Activated CD4-positive, alpha-beta T cell treated with anti-CD3 and anti-CD28 coated beads, Interleukin-2, amount 50 U/mL, for 16 hours (primary cell): Measurements from ENCODE around the gene WWOX.
"Not testable (repeated sequence)": the region's sequence is repeated elsewhere in the genome, so short reads cannot be mapped to it uniquely, and the experiment has no call there.

Experiments
- DNase-seq: peaks from one replicate; pipeline ENCODE4 v3.0.0-alpha.2; 2020

Gene WWOX

GRCh38 chr16:78506367-78507193 lies 407.1 kb downstream of the WWOX start:
- DNase-seq: no peak

- no peak for DNase-seq
These were observed 408.1 kb downstream of the WWOX start for GRCh38 chr16:78507576-78507975.

- DNase-seq: peak; percentile 8
These were observed 410.5 kb downstream of the WWOX start for GRCh38 chr16:78509965-78510364.

GRCh38 chr16:78510496-78510895 lies 411.0 kb downstream of the WWOX start:
- DNase-seq: no peak

GRCh38 chr16:78513838-78514237 lies 414.4 kb downstream of the WWOX start:
- DNase-seq: no peak

- not testable (repeated sequence) for DNase-seq
These were observed 415.4 kb downstream of the WWOX start for GRCh38 chr16:78514888-78515287.

- no peak for DNase-seq
These were observed 416.0 kb downstream of the WWOX start for GRCh38 chr16:78515421-78515820.

GRCh38 chr16:78516006-78516736 lies 416.7 kb downstream of the WWOX start:
- no peak for DNase-seq

- DNase-seq: no peak
These were observed 420.4 kb downstream of the WWOX start for GRCh38 chr16:78519896-78520295.

- no peak for DNase-seq
These were observed 421.0 kb downstream of the WWOX start for GRCh38 chr16:78520470-78520869.

GRCh38 chr16:78522327-78522726 lies 422.9 kb downstream of the WWOX start:
- DNase-seq: no peak

- no peak for DNase-seq
These were observed 423.9 kb downstream of the WWOX start for GRCh38 chr16:78523212-78523985.

GRCh38 chr16:78524066-78524595 lies 424.7 kb downstream of the WWOX start:
- no peak for DNase-seq

GRCh38 chr16:78528265-78528664 lies 428.8 kb downstream of the WWOX start:
- DNase-seq: no peak

- DNase-seq: no peak
These were observed 430.4 kb downstream of the WWOX start for GRCh38 chr16:78529881-78530280.

GRCh38 chr16:78530283-78530682 lies 430.8 kb downstream of the WWOX start:
- DNase-seq: no peak

- no peak for DNase-seq
These were observed 435.6 kb downstream of the WWOX start for GRCh38 chr16:78535098-78535497.

- DNase-seq: no peak
These were observed 438.1 kb downstream of the WWOX start for GRCh38 chr16:78537511-78537910.

- DNase-seq: no peak
These were observed 438.8 kb downstream of the WWOX start for GRCh38 chr16:78538292-78538691.

- no peak for DNase-seq
These were observed 439.5 kb downstream of the WWOX start for GRCh38 chr16:78538919-78539318.

GRCh38 chr16:78542419-78542818 lies 443.0 kb downstream of the WWOX start:
- no peak for DNase-seq

- DNase-seq: no peak
These were observed 443.6 kb downstream of the WWOX start for GRCh38 chr16:78543023-78543422.

GRCh38 chr16:78549366-78549765 lies 449.9 kb downstream of the WWOX start:
- DNase-seq: no peak
